SJCRH30 (cell line): ENCODE data around the gene PLPP1. TPM values are rescaled to one million over a fixed set of nuclear protein-coding genes. Genes with fewer than 3 reads are reported as not detected.

Source experiments
- DNase-seq, 2 experiments: peaks; one replicate each; pipeline ENCODE4 v3.0.0-alpha.2; 2015 to 2020
- H3K27ac ChIP-seq: fragments of 250-450 bp; sonication (Bioruptor Pico); 2 replicates; pipeline ENCODE4 v1.5.1; 2020; ENCODE audit warnings: mild to moderate bottlenecking, moderate library complexity
- H3K27me3 ChIP-seq: fragments of 250-450 bp; sonication (Bioruptor Pico); 2 replicates; pipeline ENCODE4 v1.5.1; 2020; ENCODE audit warnings: mild to moderate bottlenecking, moderate library complexity
- H3K36me3 ChIP-seq: fragments of 250-450 bp; sonication (Bioruptor Pico); 2 replicates; pipeline ENCODE4 v1.5.1; 2020; ENCODE audit warnings: mild to moderate bottlenecking, moderate library complexity
- H3K4me1 ChIP-seq: fragments of 250-450 bp; sonication (Bioruptor Pico); 2 replicates; pipeline ENCODE4 v1.5.1; 2020; ENCODE audit warnings: mild to moderate bottlenecking, moderate library complexity
- H3K4me3 ChIP-seq: fragments of 250-450 bp; sonication (Bioruptor Pico); 2 replicates; pipeline ENCODE4 v1.5.1; 2020; ENCODE audit warnings: mild to moderate bottlenecking, moderate library complexity
- H3K9me3 ChIP-seq: fragments of 250-450 bp; sonication (Bioruptor Pico); replicated peaks from 2 replicates; pipeline ENCODE4 v1.5.1; 2020; ENCODE audit warnings: mild to moderate bottlenecking, moderate library complexity
- total RNA-seq: library from RNA; depleted of rRNA; stranded (reverse); fragments of >200 nt; shearing (Covaris generic); gene quantifications from 2 replicates; pipeline ENCODE4 v1.2.3, GENCODE V29; 2014; rRNA removed

Gene PLPP1
- total RNA-seq, result 31.3 and 35.1 TPM in 2 replicates

GRCh38 chr5:55534436-55535198, at the start of gene PLPP1:
Gene PLPP1, minus strand, starts transcription at chr5:55534964. Its CDS starts 335 bp downstream, at chr5:55534629.
- Histone ChIP-seq H3K36me3 (no peaks in the 10 kb centered on the region), H3K4me3 (peak within 1 kb of the TSS; percentile 90), H3K4me1 (peaks cover 6% of the 10 kb centered on the region; the same call in 1 of the 2 replicates), H3K27ac (peak within 1 kb of the TSS; percentile 84), H3K9me3 (no peaks in the 10 kb centered on the region), H3K27me3 (no peaks in the 10 kb centered on the region)
- DNase-seq, result peak; percentile 90 to 92

GRCh38 chr5:55583578-55583977, 48.8 kb upstream of the PLPP1 start:
- H3K36me3 ChIP-seq, result no peaks in the 10 kb centered on the region

GRCh38 chr5:55582256-55582655, 47.5 kb upstream of the PLPP1 start:
- H3K27ac ChIP-seq, result peak overlapping the region; percentile 74
- H3K36me3 ChIP-seq, result no peaks in the 10 kb centered on the region
- H3K4me1 ChIP-seq, result peaks cover 41% of the 10 kb centered on the region
- H3K27me3 ChIP-seq, result no peaks in the 10 kb centered on the region
- no peak overlapping the region for H3K4me3 ChIP-seq
- no peak for DNase-seq
- H3K9me3 ChIP-seq, result no peaks in the 10 kb centered on the region

More at GRCh38 chr5:55583578-55583977, 48.8 kb upstream of the PLPP1 start:
- Histone ChIP-seq H3K4me1 (peaks cover 30% of the 10 kb centered on the region), H3K4me3 (no peak overlapping the region), H3K9me3 (peaks cover 2% of the 10 kb centered on the region; the same call in 1 of the 2 replicates), H3K27me3 (no peaks in the 10 kb centered on the region), H3K27ac (peak overlapping the region; percentile 74)
- no peak for DNase-seq

GRCh38 chr5:55580042-55580441, 45.3 kb upstream of the PLPP1 start:
- H3K27me3 ChIP-seq, result no peaks in the 10 kb centered on the region
- DNase-seq, result no peak
- H3K9me3 ChIP-seq, result no peaks in the 10 kb centered on the region
- H3K4me3 ChIP-seq, result no peak overlapping the region
- no peaks in the 10 kb centered on the region for H3K36me3 ChIP-seq
- no peak overlapping the region for H3K27ac ChIP-seq
- H3K4me1 ChIP-seq, result peaks cover 46% of the 10 kb centered on the region

GRCh38 chr5:55578771-55579170, 44.0 kb upstream of the PLPP1 start:
- Histone ChIP-seq H3K9me3 (no peaks in the 10 kb centered on the region), H3K4me3 (no peak overlapping the region), H3K27me3 (no peaks in the 10 kb centered on the region), H3K36me3 (no peaks in the 10 kb centered on the region), H3K27ac (no peak overlapping the region), H3K4me1 (peaks cover 33% of the 10 kb centered on the region)
- no peak for DNase-seq

- Histone ChIP-seq H3K27me3 (no peaks in the 10 kb centered on the region), H3K36me3 (no peaks in the 10 kb centered on the region), H3K9me3 (no peaks in the 10 kb centered on the region), H3K4me1 (peaks cover 23% of the 10 kb centered on the region), H3K4me3 (no peak overlapping the region), H3K27ac (peak overlapping the region; percentile 34)
- peak; percentile 45 to 66 for DNase-seq
Observed at GRCh38 chr5:55577353-55578060, 42.7 kb upstream of the PLPP1 start.

- DNase-seq, result no peak
- Histone ChIP-seq H3K27me3 (no peaks in the 10 kb centered on the region), H3K4me3 (no peak overlapping the region), H3K9me3 (no peaks in the 10 kb centered on the region), H3K4me1 (peaks cover 17% of the 10 kb centered on the region), H3K27ac (peak overlapping the region; percentile 34), H3K36me3 (no peaks in the 10 kb centered on the region)
Observed at GRCh38 chr5:55576661-55577060, 41.9 kb upstream of the PLPP1 start.

- no peak overlapping the region for H3K27ac ChIP-seq
- H3K4me1 ChIP-seq, result peaks cover 17% of the 10 kb centered on the region
- no peaks in the 10 kb centered on the region for H3K27me3 ChIP-seq
- H3K36me3 ChIP-seq, result no peaks in the 10 kb centered on the region
- no peak overlapping the region for H3K4me3 ChIP-seq
- H3K9me3 ChIP-seq, result no peaks in the 10 kb centered on the region
- no peak for DNase-seq
Observed at GRCh38 chr5:55575815-55576583, 41.2 kb upstream of the PLPP1 start.

GRCh38 chr5:55572600-55572999, 37.8 kb upstream of the PLPP1 start:
- Histone ChIP-seq H3K27me3 (no peaks in the 10 kb centered on the region), H3K36me3 (no peaks in the 10 kb centered on the region), H3K9me3 (no peaks in the 10 kb centered on the region), H3K4me3 (no peak overlapping the region), H3K4me1 (peaks cover 21% of the 10 kb centered on the region), H3K27ac (no peak overlapping the region)
- no peak for DNase-seq

- no peak overlapping the region for H3K4me3 ChIP-seq
- DNase-seq, result no peak
- no peaks in the 10 kb centered on the region for H3K9me3 ChIP-seq
- H3K27ac ChIP-seq, result no peak overlapping the region
- H3K36me3 ChIP-seq, result no peaks in the 10 kb centered on the region
- no peaks in the 10 kb centered on the region for H3K27me3 ChIP-seq
- peaks cover 15% of the 10 kb centered on the region for H3K4me1 ChIP-seq
Observed at GRCh38 chr5:55572020-55572419, 37.3 kb upstream of the PLPP1 start.

- DNase-seq, result no peak
- Histone ChIP-seq H3K36me3 (no peaks in the 10 kb centered on the region), H3K4me3 (no peak overlapping the region), H3K4me1 (peaks cover 11% of the 10 kb centered on the region), H3K9me3 (no peaks in the 10 kb centered on the region), H3K27ac (peak overlapping the region; percentile 10), H3K27me3 (no peaks in the 10 kb centered on the region)
Observed at GRCh38 chr5:55570570-55570969, 35.8 kb upstream of the PLPP1 start.

GRCh38 chr5:55570026-55570425, 35.3 kb upstream of the PLPP1 start:
- Histone ChIP-seq H3K36me3 (no peaks in the 10 kb centered on the region), H3K4me3 (no peak overlapping the region), H3K4me1 (peaks cover 11% of the 10 kb centered on the region), H3K27ac (no peak overlapping the region), H3K9me3 (no peaks in the 10 kb centered on the region), H3K27me3 (no peaks in the 10 kb centered on the region)
- no peak for DNase-seq

GRCh38 chr5:55569513-55569865, 34.7 kb upstream of the PLPP1 start:
- Histone ChIP-seq H3K27ac (no peak overlapping the region), H3K4me3 (no peak overlapping the region), H3K4me1 (peaks cover 11% of the 10 kb centered on the region), H3K27me3 (no peaks in the 10 kb centered on the region), H3K36me3 (no peaks in the 10 kb centered on the region), H3K9me3 (no peaks in the 10 kb centered on the region)
- no peak for DNase-seq

- Histone ChIP-seq H3K36me3 (no peaks in the 10 kb centered on the region), H3K4me3 (no peak overlapping the region), H3K27ac (no peak overlapping the region), H3K9me3 (no peaks in the 10 kb centered on the region), H3K27me3 (no peaks in the 10 kb centered on the region), H3K4me1 (peaks cover 11% of the 10 kb centered on the region)
- DNase-seq, result no peak
Observed at GRCh38 chr5:55568654-55569512, 34.1 kb upstream of the PLPP1 start.
